Right cardiac atrium (tissue), 5 donors: Measurements from ENCODE around the gene PRDM12. TPM values are rescaled to one million over a fixed set of nuclear protein-coding genes. Genes with fewer than 3 reads are reported as not detected.

Experiments used
- ATAC-seq, 2 donors: fragments of 200-7000 bp; cut with Tn5 transposase; one replicate each; pipeline versions ENCODE4 v1.8.0 to v1.9.1; 2020; ENCODE audit warnings: moderate library complexity in 2 of 2, mild to moderate bottlenecking in 1 of 2
- DNase-seq, 3 donors: peaks; one replicate each; pipeline ENCODE4 v3.0.0-alpha.2; 2020
- H3K27ac ChIP-seq: one replicate; pipeline ENCODE4 v1.5.1; 2013; ENCODE audit warnings: mild to moderate bottlenecking, low read length, control low read depth, moderate library complexity
- H3K27me3 ChIP-seq: one replicate; pipeline ENCODE4 v1.6.1; 2013; ENCODE audit not compliant: control insufficient read depth, insufficient read depth
- H3K4me1 ChIP-seq: one replicate; pipeline ENCODE4 v1.6.1; 2013; ENCODE audit warnings: low read length; ENCODE audit not compliant: control insufficient read depth, insufficient read depth
- H3K4me3 ChIP-seq: one replicate; pipeline ENCODE4 v1.5.1; 2013; ENCODE audit warnings: low read length, control low read depth
- H3K9me3 ChIP-seq: one replicate; pipeline ENCODE4 v1.6.1; 2013; ENCODE audit warnings: low read length; ENCODE audit not compliant: control insufficient read depth
- WGBS: extraction: QIAGEN DNeasy Blood & Tissue Kit; methylation state at CpG from one replicate; pipeline ENCODE4 v1.1.7; 2013; 5-methylcytosine and 5-hydroxymethylcytosine counted together
- intact Hi-C, 4 donors: fragments of 100-400 bp; cut with DNase I; formaldehyde crosslinking; loops; one replicate each; pipeline versions ENCODE4 v1.11.0 to v1.14.0; 2022 to 2023
- polyA plus RNA-seq: library from polyadenylated mRNA; stranded (reverse); fragments of 200-250 nt; gene quantifications from one replicate; pipeline ENCODE4 v1.2.3, GENCODE V29; 2013
- total RNA-seq, 4 donors: library from RNA; stranded (reverse); fragmentation: NEBNext Ultra II Directional; extraction: Animal tissue kit (Norgen Biotek cat#: 25700); gene quantifications; one replicate each; pipeline ENCODE4 v1.2.1, GENCODE V29; 2021
- donor health status: healthy with polysubstance abuse.
- donor health status: DM: no; HTN: yes; CAD: no.
- donor health status: DM: no; HTN: no; CAD: no.
- donor health status: DM: no; HTN: yes; CAD: no; lungs with severe emphysema.
- donor health status: DM: yes; HTN: yes; CAD: no.

The PRDM12 gene
- total and polyA plus RNA-seq, 5 donors, result 0.02 TPM; not detected in 4

DNA sequence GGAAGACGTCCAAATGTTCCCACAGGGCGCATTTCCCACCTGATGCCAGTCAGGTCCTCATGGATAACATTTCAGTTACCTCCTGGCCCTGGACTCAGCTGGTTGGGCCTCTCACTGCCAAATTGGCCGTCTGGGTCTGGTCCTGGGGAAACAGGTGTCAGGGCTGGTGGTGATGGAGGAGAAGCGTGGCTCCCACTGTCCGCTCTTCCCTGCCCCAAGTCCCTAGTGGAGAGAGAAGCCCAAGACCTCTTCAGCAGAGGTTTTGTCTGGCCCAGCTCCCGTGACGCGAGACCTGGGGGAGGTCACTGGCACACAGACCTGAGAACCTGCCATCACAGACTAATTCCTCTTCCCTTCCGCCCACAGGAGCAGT lies 27.8 kb upstream of the PRDM12 start:
- Histone ChIP-seq H3K4me1 (no peaks in the 10 kb centered on the region), H3K9me3 (no peaks in the 10 kb centered on the region), H3K27me3 (no peaks in the 10 kb centered on the region), H3K27ac (no peak overlapping the region), H3K4me3 (no peak overlapping the region)
- ATAC-seq, result no peak
- 87% methylated on average over 9 of the region's 9 CpGs for WGBS
- no peak for DNase-seq
- intact Hi-C loops, result no loop called here

DNA sequence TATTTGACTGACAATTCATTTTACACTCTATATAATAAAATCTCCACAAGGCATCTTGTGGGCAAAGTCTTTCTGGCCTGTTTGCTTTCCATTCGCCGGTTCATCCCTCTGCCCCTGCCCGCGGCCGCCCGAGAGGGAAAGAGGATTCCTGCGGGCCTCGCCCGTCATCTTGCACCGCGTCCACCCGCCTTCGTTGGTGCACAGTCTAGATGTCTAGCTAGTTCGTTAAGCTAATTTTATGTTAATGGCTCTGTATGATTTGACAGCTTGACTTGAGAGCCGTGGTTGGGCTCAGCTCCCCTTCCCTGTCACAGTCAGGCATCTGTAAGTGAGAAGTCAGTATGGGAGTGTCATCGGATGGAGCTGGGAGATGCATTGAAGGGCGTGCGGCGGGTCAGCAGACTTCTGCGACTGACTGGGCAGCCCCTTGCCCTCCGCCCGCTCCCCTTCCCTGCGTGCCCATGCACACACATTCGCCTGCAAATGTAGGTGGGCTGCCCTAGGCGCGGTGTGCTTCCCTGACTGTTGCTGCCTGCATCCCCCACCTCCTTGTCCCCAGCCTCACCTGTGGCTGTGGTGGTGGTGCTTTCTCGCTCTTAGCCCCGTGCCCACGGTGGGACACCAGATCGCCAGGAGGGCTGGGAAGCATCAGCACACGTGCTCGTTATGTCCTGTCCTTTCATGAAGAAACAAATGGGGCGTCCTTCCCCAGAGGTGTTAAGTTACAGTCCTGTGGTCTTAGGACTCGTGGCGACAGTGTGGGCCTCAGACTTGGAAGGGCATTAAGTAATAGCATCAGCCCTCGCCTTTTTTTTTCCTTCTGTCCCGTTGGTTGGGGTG lies 25.9 kb upstream of the PRDM12 start:
- WGBS, result 76% methylated on average over 37 of the region's 37 CpGs

DNA sequence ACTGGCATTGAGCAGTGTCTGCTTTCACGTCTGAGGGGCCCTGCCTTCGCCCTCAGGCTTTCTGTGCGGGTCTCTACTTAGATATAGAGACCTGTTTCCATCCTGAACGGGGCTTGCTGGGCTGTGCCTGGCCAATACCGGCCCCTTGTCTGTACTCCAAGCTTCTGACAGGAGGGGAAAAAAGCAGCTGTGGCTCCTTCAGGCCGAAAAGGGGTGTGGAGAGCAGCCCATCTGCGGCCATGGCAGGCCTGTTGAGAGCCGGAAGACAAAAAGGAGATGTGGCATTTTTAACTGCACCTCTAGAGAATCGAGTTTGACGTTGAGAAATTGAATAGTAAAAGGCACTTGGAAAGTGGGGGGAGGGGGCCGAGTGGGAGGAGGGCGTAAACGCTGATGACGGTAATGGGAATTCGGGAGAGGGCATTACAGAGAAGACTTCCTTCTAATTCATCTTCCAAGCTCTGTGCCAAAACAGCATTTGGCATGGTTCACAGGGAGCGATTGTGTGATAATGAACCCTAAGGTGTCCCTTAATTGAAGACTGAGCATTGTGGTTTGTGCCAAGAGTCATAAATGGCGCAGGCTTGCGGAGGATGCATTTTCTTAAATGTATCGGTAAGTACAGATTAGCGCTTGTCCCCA lies 25.1 kb upstream of the PRDM12 start:
- H3K4me1 ChIP-seq, result no peaks in the 10 kb centered on the region
- H3K9me3 ChIP-seq, result no peaks in the 10 kb centered on the region
- DNase-seq (no peak), ATAC-seq (no peak)
- intact Hi-C loops, result no loop called here
- no peak overlapping the region for H3K4me3 ChIP-seq
- H3K27me3 ChIP-seq, result no peaks in the 10 kb centered on the region
- H3K27ac ChIP-seq, result no peak overlapping the region
- 72% methylated on average over 20 of the region's 20 CpGs for WGBS

More for the DNA sequence above, 25.9 kb upstream of the PRDM12 start:
- Histone ChIP-seq H3K4me3 (no peak overlapping the region), H3K27me3 (no peaks in the 10 kb centered on the region), H3K9me3 (no peaks in the 10 kb centered on the region), H3K4me1 (no peaks in the 10 kb centered on the region), H3K27ac (no peak overlapping the region)
- intact Hi-C loops, result no loop called here
- ATAC-seq (peak; percentile 8 to 34), DNase-seq (peak in 1 of 3 donors; percentile 46)

GRCh38 chr9:130639866-130640555 lies 24.4 kb upstream of the PRDM12 start:
- intact Hi-C loops, result no loop called here
- Histone ChIP-seq H3K4me1 (no peaks in the 10 kb centered on the region), H3K27ac (no peak overlapping the region), H3K9me3 (no peaks in the 10 kb centered on the region), H3K27me3 (no peaks in the 10 kb centered on the region), H3K4me3 (no peak overlapping the region)
- ATAC-seq (no peak), DNase-seq (no peak)
- 95% methylated on average over 17 of the region's 17 CpGs for WGBS

DNA sequence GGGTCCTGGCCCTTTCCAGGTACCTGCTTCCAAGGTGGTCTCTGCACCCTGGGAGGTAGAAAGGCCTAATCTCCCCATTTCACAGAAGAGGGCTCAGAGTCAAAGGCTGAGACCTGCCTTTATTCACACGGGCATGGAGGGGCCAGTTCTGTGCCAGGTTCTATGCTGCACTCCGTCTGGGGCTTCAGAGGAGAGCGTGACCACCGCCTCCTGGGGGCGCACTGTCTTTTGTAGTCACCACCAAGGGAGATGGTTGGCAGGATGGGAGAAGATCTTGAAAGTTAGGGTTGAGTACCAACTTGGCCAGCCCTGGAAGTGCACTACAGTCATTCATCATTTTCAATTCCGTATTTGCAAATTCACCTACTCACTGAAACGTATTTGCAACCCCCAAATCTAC lies 23.7 kb upstream of the PRDM12 start:
- no peaks in the 10 kb centered on the region for H3K4me1 ChIP-seq
- no peaks in the 10 kb centered on the region for H3K27me3 ChIP-seq
- DNase-seq (no peak), ATAC-seq (no peak)
- intact Hi-C loops, result no loop called here
- H3K4me3 ChIP-seq, result no peak overlapping the region
- no peaks in the 10 kb centered on the region for H3K9me3 ChIP-seq
- 79% methylated on average over 7 of the region's 7 CpGs for WGBS
- H3K27ac ChIP-seq, result no peak overlapping the region

GRCh38 chr9:130642926-130643325 lies 21.5 kb upstream of the PRDM12 start:
- Histone ChIP-seq H3K4me3 (no peak overlapping the region), H3K27ac (no peak overlapping the region), H3K27me3 (no peaks in the 10 kb centered on the region), H3K9me3 (no peaks in the 10 kb centered on the region), H3K4me1 (no peaks in the 10 kb centered on the region)
- WGBS, result 78% methylated on average over 8 of the region's 8 CpGs
- intact Hi-C loops, result no loop called here
- ATAC-seq, result no peak
- no peak for DNase-seq

DNA sequence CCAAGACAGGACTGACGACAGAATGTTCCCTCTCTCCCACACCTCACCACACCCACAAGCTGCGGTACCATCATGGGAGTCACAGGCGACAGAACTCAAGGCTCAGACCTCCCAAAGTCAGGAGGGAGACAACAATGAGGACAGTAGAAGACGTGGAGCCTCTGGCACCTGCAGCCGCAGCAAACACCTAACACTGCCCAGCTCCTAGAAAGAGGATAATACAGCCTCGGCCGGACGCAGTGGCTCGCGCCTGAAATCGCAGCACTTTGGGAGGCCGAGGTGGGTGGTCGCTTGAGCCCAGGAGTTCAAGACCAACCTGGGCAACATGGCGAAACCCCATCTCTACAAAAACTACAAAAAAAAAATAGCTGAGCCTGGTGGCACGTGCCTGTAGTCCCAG lies 13.2 kb upstream of the PRDM12 start:
- ATAC-seq (no peak), DNase-seq (peak in 1 of 3 donors; percentile 24)
- Histone ChIP-seq H3K27me3 (no peaks in the 10 kb centered on the region), H3K9me3 (no peaks in the 10 kb centered on the region), H3K4me1 (no peaks in the 10 kb centered on the region), H3K4me3 (no peak overlapping the region), H3K27ac (no peak overlapping the region)
- intact Hi-C loops, result no loop called here
- 78% methylated on average over 15 of the region's 15 CpGs for WGBS

GRCh38 chr9:130651752-130652151 lies 12.6 kb upstream of the PRDM12 start:
- peak in 1 of 3 donors; percentile 6 for DNase-seq
- no peak for ATAC-seq
- 94% methylated on average over 18 of the region's 18 CpGs for WGBS
- H3K4me3 ChIP-seq, result no peak overlapping the region
- H3K9me3 ChIP-seq, result no peaks in the 10 kb centered on the region
- no peaks in the 10 kb centered on the region for H3K4me1 ChIP-seq
- no peak overlapping the region for H3K27ac ChIP-seq
- intact Hi-C loops, result no loop called here
- no peaks in the 10 kb centered on the region for H3K27me3 ChIP-seq

- Histone ChIP-seq H3K27ac (no peak overlapping the region), H3K4me1 (no peaks in the 10 kb centered on the region), H3K4me3 (no peak overlapping the region), H3K27me3 (no peaks in the 10 kb centered on the region), H3K9me3 (no peaks in the 10 kb centered on the region)
- ATAC-seq, result no peak
- no peak for DNase-seq
- WGBS, result 78% methylated on average over 6 of the region's 6 CpGs
- intact Hi-C loops, result no loop called here
Measured at GRCh38 chr9:130654879-130655278, 9.5 kb upstream of the PRDM12 start.

GRCh38 chr9:130658893-130659698 lies 5.3 kb upstream of the PRDM12 start:
- intact Hi-C loops, result no loop called here
- Histone ChIP-seq H3K9me3 (no peaks in the 10 kb centered on the region), H3K27ac (no peak overlapping the region), H3K27me3 (no peaks in the 10 kb centered on the region), H3K4me1 (peaks cover 3% of the 10 kb centered on the region), H3K4me3 (no peak overlapping the region)
- no peak for DNase-seq
- ATAC-seq, result no peak
- 13% methylated on average over 52 of the region's 52 CpGs for WGBS
